HCT116 (cell line): Measurements from ENCODE around the gene AUTS2. TPM values are rescaled to one million over a fixed set of nuclear protein-coding genes. Genes with fewer than 3 reads are reported as not detected.

Experiments
- ATAC-seq: fragments of 200-7000 bp; cut with Tn5 transposase; 2 replicates; pipeline ENCODE4 v1.9.1; 2020; ENCODE audit warnings: mild to moderate bottlenecking, moderate library complexity
- BruUV-seq: library from RNA; stranded (reverse); fragments of 400-500 nt; replicated peaks from 2 replicates; lab custom pipeline; 2021; lab: Mats Ljungman, UMichigan
- CTCF ChIA-PET: fragments of 300-600 bp; sonication (Branson Sonifier 250); formaldehyde crosslinking; loops from one replicate; lab custom pipeline; 2021; ENCODE audit warnings: antibody characterized with exemption; lab: Charles Lee
- POLR2A ChIA-PET: fragments of 300-600, 350-600 bp; sonication (Branson Sonifier 250); formaldehyde crosslinking; loops from one replicate; lab custom pipeline; 2021; ENCODE audit warnings: antibody characterized with exemption; lab: Charles Lee
- RAD21 ChIA-PET, 2 experiments: fragments of 300-600 bp; sonication (Branson Sonifier 250); formaldehyde crosslinking; loops; one replicate each; lab custom pipeline; 2023; ENCODE audit warnings: low total read pairs in 2 of 2; ENCODE audit not compliant: uncharacterized antibody in 2 of 2, unreplicated experiment in 2 of 2, low non-redundant PET in 1 of 2; lab: Charles Lee
- DNase-seq: peaks from one replicate; pipeline ENCODE4 v3.0.0-alpha.2; 2010; ENCODE audit warnings: low read depth, low spot score
- H2AFZ ChIP-seq: fragments of 200-600 bp; shearing (Covaris generic), sonication (generic); 2 replicates; pipeline ENCODE4 v1.6.1; 2017; ENCODE audit warnings: low read depth, mixed run types, mixed read lengths, antibody characterized with exemption, low read length; ENCODE audit not compliant: poor library complexity, severe bottlenecking
- H3K27ac ChIP-seq: 2 replicates; pipeline ENCODE4 v1.5.1; 2012; ENCODE audit warnings: low read depth, low read length
- H3K27me3 ChIP-seq: fragments of 200-600 bp; sonication (generic); 2 replicates; pipeline ENCODE4 v1.6.1; 2016; ENCODE audit warnings: mixed run types, low read length, mixed read lengths; ENCODE audit not compliant: insufficient read depth
- H3K36me3 ChIP-seq, 2 experiments: fragments of 200-500 bp in 1 of 2; fragments of 200-600 bp in 1 of 2; sonication (Bioruptor generic) in 1 of 2; sonication (generic) in 1 of 2; 2 replicates each; pipeline versions ENCODE4 v1.5.1 to v1.6.1; 2014 to 2016; ENCODE audit warnings: low read length in 2 of 2, inconsistent platforms in 1 of 2, mixed read lengths in 1 of 2, mixed run types in 1 of 2; ENCODE audit not compliant: insufficient read depth in 2 of 2, control insufficient read depth in 1 of 2
- H3K4me1 ChIP-seq, 2 experiments: fragments of 200-600 bp in 1 of 2; sonication (generic) in 1 of 2; 2 replicates each; pipeline versions ENCODE4 v1.5.1 to v1.6.1; 2012 to 2017; ENCODE audit warnings: low read length in 2 of 2, inconsistent platforms in 1 of 2, mild to moderate bottlenecking in 1 of 2, mixed read lengths in 1 of 2, mixed run types in 1 of 2, moderate library complexity in 1 of 2; ENCODE audit not compliant: insufficient read depth in 2 of 2, control insufficient read depth in 1 of 2
- H3K4me2 ChIP-seq: fragments of 200-600 bp; sonication (generic); 2 replicates; pipeline ENCODE4 v1.6.1; 2017; ENCODE audit warnings: mixed run types, low read length, mixed read lengths
- H3K4me3 ChIP-seq, 2 experiments: fragments of 200-600 bp in 1 of 2; sonication (generic) in 1 of 2; replicated peaks in 1 of 2; 2 replicates each; pipeline ENCODE4 v1.5.1; 2011 to 2016; ENCODE audit warnings: low read length in 2 of 2, control low read depth in 1 of 2, low read depth in 1 of 2, mild to moderate bottlenecking in 1 of 2, mixed read lengths in 1 of 2, mixed run types in 1 of 2
- H3K79me2 ChIP-seq: fragments of 200-600 bp; sonication (generic); 2 replicates; pipeline ENCODE4 v1.6.1; 2017; ENCODE audit warnings: mild to moderate bottlenecking, mixed run types, low read length, moderate library complexity, mixed read lengths; ENCODE audit not compliant: insufficient read depth
- H3K9ac ChIP-seq: fragments of 200-600 bp; sonication (generic); 2 replicates; pipeline ENCODE4 v1.6.1; 2016; ENCODE audit warnings: low read length, mixed read lengths
- H3K9me2 ChIP-seq: fragments of 200-600 bp; sonication (generic), shearing (Covaris generic); 2 replicates; pipeline ENCODE4 v1.6.1; 2017; ENCODE audit warnings: mixed run types, mild to moderate bottlenecking, moderate library complexity; ENCODE audit not compliant: insufficient read depth
- H3K9me3 ChIP-seq, 2 experiments: fragments of 200-500 bp in 1 of 2; fragments of 200-600 bp in 1 of 2; sonication (Bioruptor generic) in 1 of 2; sonication (generic) in 1 of 2; 2 replicates each; pipeline ENCODE4 v1.6.1; 2014 to 2017; ENCODE audit warnings: low read length in 2 of 2, mixed read lengths in 2 of 2, inconsistent platforms in 1 of 2, low read depth in 1 of 2, mild to moderate bottlenecking in 1 of 2, mixed run types in 1 of 2, moderate library complexity in 1 of 2; ENCODE audit not compliant: control insufficient read depth in 1 of 2, insufficient read depth in 1 of 2
- H4K20me1 ChIP-seq: fragments of 200-600 bp; sonication (generic), shearing (Covaris generic); 2 replicates; pipeline ENCODE4 v1.6.1; 2017; ENCODE audit warnings: mixed run types, mild to moderate bottlenecking, moderate library complexity; ENCODE audit not compliant: insufficient read depth
- EGR1 ChIP-seq: IDR thresholded peaks from 2 replicates; pipeline ENCODE4 v1.6.1; 2012; ENCODE audit warnings: low read depth
- EZH2 ChIP-seq: fragments of 200-600 bp; sonication (generic); IDR thresholded peaks from 2 replicates; pipeline ENCODE4 v1.6.1; 2017; ENCODE audit warnings: antibody characterized with exemption, mixed run types
- JUND ChIP-seq: IDR thresholded peaks from 2 replicates; pipeline ENCODE4 v1.6.1; 2012
- POLR2A ChIP-seq: IDR thresholded peaks from 2 replicates; pipeline ENCODE4 v1.7.0; 2011; ENCODE audit warnings: borderline replicate concordance; ENCODE audit not compliant: insufficient read depth, insufficient read length; ENCODE audit errors: extremely low read depth
- REST ChIP-seq: IDR thresholded peaks from 2 replicates; pipeline ENCODE4 v1.6.1; 2012; ENCODE audit warnings: low read depth
- SP1 ChIP-seq: IDR thresholded peaks from 2 replicates; pipeline ENCODE4 v1.6.1; 2012; ENCODE audit warnings: low read depth
- SRF ChIP-seq: IDR thresholded peaks from 2 replicates; pipeline ENCODE4 v1.6.1; 2012; ENCODE audit warnings: low read depth
- TCF7L2 ChIP-seq: IDR thresholded peaks from 2 replicates; pipeline ENCODE4 v1.7.0; 2011; ENCODE audit warnings: borderline replicate concordance, inconsistent platforms; ENCODE audit not compliant: insufficient read depth, insufficient read length; ENCODE audit errors: extremely low read depth
- YY1 ChIP-seq: IDR thresholded peaks from 2 replicates; pipeline ENCODE4 v1.6.1; 2011; ENCODE audit warnings: low read length, low read depth, moderate library complexity, mild to moderate bottlenecking; ENCODE audit not compliant: insufficient replicate concordance; ENCODE audit errors: extremely low read depth
- ZBTB33 ChIP-seq: IDR thresholded peaks from 2 replicates; pipeline ENCODE4 v1.6.1; 2011; ENCODE audit warnings: mild to moderate bottlenecking, low read length, moderate library complexity; ENCODE audit not compliant: insufficient replicate concordance; ENCODE audit errors: extremely low read depth
- intact Hi-C: fragments of 100-400 bp; cut with micrococcal nuclease; formaldehyde crosslinking; loops from 2 replicates; pipeline ENCODE4 v1.10.0; 2022
- total RNA-seq: library from RNA; stranded (reverse); gene quantifications from one replicate; pipeline ENCODE4 v1.2.1, GENCODE V29; 2021; ENCODE audit not compliant: unreplicated experiment
- TF ChIP-seq, protein P1 (sequence below): IDR thresholded peaks from 2 replicates; pipeline ENCODE4 v1.6.1; 2012
- TF ChIP-seq, protein P2 (sequence below), 3 experiments: fragments of 200-600 bp in 1 of 3; sonication (generic) in 1 of 3; IDR thresholded peaks in 2 of 3; conservative IDR thresholded peaks in 1 of 3; 2 replicates each; pipeline ENCODE4 v1.5.1; 2012 to 2017; ENCODE audit warnings: low read depth in 2 of 3, low read length in 2 of 3, antibody characterized with exemption in 1 of 3, borderline replicate concordance in 1 of 3, control low read depth in 1 of 3, mild to moderate bottlenecking in 1 of 3, mixed read lengths in 1 of 3, mixed run types in 1 of 3, moderate library complexity in 1 of 3; ENCODE audit not compliant: insufficient read depth in 1 of 3

The AUTS2 gene
- total RNA-seq, 1 experiment from 2014 or later = 0.93 TPM

DNA sequence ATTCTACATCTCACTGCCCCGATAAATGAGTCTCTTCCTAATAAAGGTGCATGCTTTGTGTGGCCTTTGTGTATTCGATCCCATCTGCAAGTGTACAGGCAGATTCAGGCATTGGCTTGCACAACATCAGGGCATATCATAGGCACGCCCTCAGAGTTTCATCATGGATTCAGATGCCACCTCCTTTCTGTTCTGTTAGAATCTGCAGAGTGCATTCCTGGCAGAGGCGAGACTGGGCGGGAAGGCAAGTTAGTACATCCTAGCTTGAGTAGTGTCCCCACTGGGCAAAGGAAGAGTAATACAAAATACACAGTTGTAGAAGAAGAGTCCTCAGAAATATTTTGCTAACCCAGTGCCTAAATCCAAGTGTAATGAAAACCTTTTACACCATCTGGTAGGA is 1187.2 kb downstream of the AUTS2 start:
- no TSS peak for BruUV-seq
- TF ChIP-seq YY1 = no peak
- no peak for TF ChIP-seq SP1
- TF ChIP-seq, protein P1, sequence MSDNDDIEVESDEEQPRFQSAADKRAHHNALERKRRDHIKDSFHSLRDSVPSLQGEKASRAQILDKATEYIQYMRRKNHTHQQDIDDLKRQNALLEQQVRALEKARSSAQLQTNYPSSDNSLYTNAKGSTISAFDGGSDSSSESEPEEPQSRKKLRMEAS = no peak
- TF ChIP-seq REST = no peak
- no peak for TF ChIP-seq SRF
- no peak for TF ChIP-seq EZH2
- TF ChIP-seq, protein P2, sequence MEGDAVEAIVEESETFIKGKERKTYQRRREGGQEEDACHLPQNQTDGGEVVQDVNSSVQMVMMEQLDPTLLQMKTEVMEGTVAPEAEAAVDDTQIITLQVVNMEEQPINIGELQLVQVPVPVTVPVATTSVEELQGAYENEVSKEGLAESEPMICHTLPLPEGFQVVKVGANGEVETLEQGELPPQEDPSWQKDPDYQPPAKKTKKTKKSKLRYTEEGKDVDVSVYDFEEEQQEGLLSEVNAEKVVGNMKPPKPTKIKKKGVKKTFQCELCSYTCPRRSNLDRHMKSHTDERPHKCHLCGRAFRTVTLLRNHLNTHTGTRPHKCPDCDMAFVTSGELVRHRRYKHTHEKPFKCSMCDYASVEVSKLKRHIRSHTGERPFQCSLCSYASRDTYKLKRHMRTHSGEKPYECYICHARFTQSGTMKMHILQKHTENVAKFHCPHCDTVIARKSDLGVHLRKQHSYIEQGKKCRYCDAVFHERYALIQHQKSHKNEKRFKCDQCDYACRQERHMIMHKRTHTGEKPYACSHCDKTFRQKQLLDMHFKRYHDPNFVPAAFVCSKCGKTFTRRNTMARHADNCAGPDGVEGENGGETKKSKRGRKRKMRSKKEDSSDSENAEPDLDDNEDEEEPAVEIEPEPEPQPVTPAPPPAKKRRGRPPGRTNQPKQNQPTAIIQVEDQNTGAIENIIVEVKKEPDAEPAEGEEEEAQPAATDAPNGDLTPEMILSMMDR (IDR thresholded peaks at IDR 0.05 in 2 of 3, conservative IDR thresholded peaks at IDR 0.05 in 1 of 3; ENCODE audit: borderline replicate concordance in 1 of 3, insufficient read depth in 1 of 3, low read depth in 2 of 3, low read length in 2 of 3) = no peak
- TF ChIP-seq ZBTB33 = no peak
- no peak for TF ChIP-seq POLR2A
- no peak for TF ChIP-seq EGR1
- no peak for TF ChIP-seq JUND
- no peak for TF ChIP-seq TCF7L2
- Histone ChIP-seq H3K9me3 (peaks cover 0 to 31% of the 10 kb centered on the region in 2 experiments; a peak in 2 of 4 replicates), H3K79me2 (no peaks in the 10 kb centered on the region), H2AFZ (no peak overlapping the region), H3K36me3 (no peaks in the 10 kb centered on the region), H3K4me2 (no peak overlapping the region), H3K9me2 (no peaks in the 10 kb centered on the region), H3K9ac (no peak overlapping the region), H4K20me1 (no peaks in the 10 kb centered on the region), H3K4me3 (no peak overlapping the region), H3K27ac (no peak overlapping the region), H3K27me3 (no peaks in the 10 kb centered on the region), H3K4me1 (no peaks in the 10 kb centered on the region)
- CTCF ChIA-PET = no interaction called here
- POLR2A ChIA-PET = no interaction called here
- ATAC-seq (no peak), DNase-seq (no peak)
- RAD21 ChIA-PET = no interaction called here
- intact Hi-C loops = no loop called here
